SH-SY5Y (cell line): Measurements from ENCODE around the gene LRMDA.

Experiments used
- GATA2 ChIP-seq: IDR thresholded peaks from 2 replicates; pipeline ENCODE4 v1.6.1; 2011; ENCODE audit warnings: mild to moderate bottlenecking, low read depth, low read length
- GATA3 ChIP-seq: IDR thresholded peaks from 2 replicates; pipeline ENCODE4 v1.6.1; 2011; ENCODE audit warnings: low read depth, mild to moderate bottlenecking, low read length, moderate library complexity

GRCh38 chr10:75418712-75419111, 12.7 kb upstream of the LRMDA start:
- TF ChIP-seq GATA3 (no peak), GATA2 (no peak)
